Stimulated activated effector memory CD8-positive, alpha-beta T cell treated with anti-CD3 and anti-CD28 coated beads, Interleukin-12 subunit alpha, Interleukin-12 subunit beta, amount 100 ng/mL, for 72 hours (primary cell): ENCODE measurements around the gene PATE2.

Source experiments
- ATAC-seq: fragments of 150-1000 bp; cut with Tn5 transposase; 2 replicates; pipeline ENCODE4 v1.10.0; 2021
- DNase-seq, 2 donors: peaks; one replicate each; pipeline ENCODE4 v3.0.0; 2021 to 2022; ENCODE audit warnings: low spot score in 2 of 2
- H3K27ac Mint-ChIP-seq: one replicate; pipeline ENCODE4 v1.8.0; 2022; ENCODE audit warnings: mild to moderate bottlenecking, mixed read lengths
- H3K36me3 Mint-ChIP-seq: one replicate; pipeline ENCODE4 v1.8.0; 2022; ENCODE audit warnings: mild to moderate bottlenecking, mixed read lengths
- H3K4me1 Mint-ChIP-seq: one replicate; pipeline ENCODE4 v1.8.0; 2022; ENCODE audit warnings: mixed read lengths
- H3K4me3 Mint-ChIP-seq: one replicate; pipeline ENCODE4 v1.8.0; 2022; ENCODE audit warnings: mild to moderate bottlenecking, mixed read lengths
- H3K9me3 Mint-ChIP-seq: one replicate; pipeline ENCODE4 v1.8.0; 2022; ENCODE audit warnings: mixed read lengths

Gene PATE2

DNA sequence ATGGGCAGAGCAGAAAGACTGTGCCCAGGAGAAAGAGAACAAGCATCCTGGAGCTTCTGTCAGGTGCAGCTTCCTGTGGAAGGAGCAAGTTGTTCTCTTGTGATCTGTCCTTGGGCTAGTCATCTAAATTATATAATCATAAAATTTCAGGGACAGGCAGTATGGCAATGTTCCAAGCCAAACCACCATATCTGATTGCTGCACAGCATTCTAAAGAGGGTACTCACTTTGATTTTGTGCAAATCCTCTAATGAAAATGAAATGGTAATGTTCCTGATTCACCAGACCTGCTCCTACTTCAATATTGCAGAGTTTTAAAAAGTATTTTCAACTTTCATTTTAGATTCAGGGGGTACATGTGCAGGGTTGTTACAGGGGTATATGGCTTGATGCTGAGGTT, at the start of gene PATE2:
PATE2 (minus strand) TSS at position 101 of the 400 bp plus-strand sequence; CDS start at position 46, 55 bp downstream.
- ATAC-seq = no peak

DNA sequence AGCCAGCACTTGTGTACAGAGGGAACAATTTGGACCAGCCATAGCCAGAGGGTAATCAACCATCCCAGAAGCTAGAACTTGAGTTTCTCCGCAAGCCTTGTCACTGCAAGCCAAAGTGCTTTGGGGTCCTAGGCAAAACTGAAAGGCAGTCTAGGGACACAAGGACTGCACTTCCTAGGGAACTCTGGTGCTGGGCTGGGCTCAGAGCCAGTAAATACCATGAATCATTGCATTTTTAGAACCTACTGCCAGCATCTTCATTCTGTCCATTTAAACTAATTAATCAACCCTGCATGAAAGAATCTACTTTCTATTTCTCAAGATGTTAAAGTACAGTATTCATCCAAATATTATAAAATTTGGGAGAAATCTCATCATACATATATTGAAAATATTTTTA, 29.3 kb upstream of the PATE2 start:
- H3K36me3 Mint-ChIP-seq = no peaks in the 10 kb centered on the region
- no peak overlapping the region for H3K4me3 Mint-ChIP-seq
- H3K4me1 Mint-ChIP-seq = no peaks in the 10 kb centered on the region
- ATAC-seq (no peak), DNase-seq (no peak)
- H3K27ac Mint-ChIP-seq = no peak overlapping the region
- H3K9me3 Mint-ChIP-seq = peaks cover 10% of the 10 kb centered on the region

More for the DNA sequence above, at the start of gene PATE2:
- Mint-ChIP-seq H3K4me1 (no peaks in the 10 kb centered on the region), H3K36me3 (no peaks in the 10 kb centered on the region), H3K4me3 (no peak within 1 kb of the TSS), H3K27ac (no peak within 1 kb of the TSS), H3K9me3 (no peaks in the 10 kb centered on the region)
- no peak for DNase-seq

GRCh38 chr11:125802387-125802786, 23.8 kb upstream of the PATE2 start:
- no peak for ATAC-seq
- DNase-seq = no peak
- Mint-ChIP-seq H3K9me3 (peaks cover 25% of the 10 kb centered on the region), H3K4me1 (no peaks in the 10 kb centered on the region), H3K4me3 (no peak overlapping the region), H3K27ac (no peak overlapping the region), H3K36me3 (no peaks in the 10 kb centered on the region)

DNA sequence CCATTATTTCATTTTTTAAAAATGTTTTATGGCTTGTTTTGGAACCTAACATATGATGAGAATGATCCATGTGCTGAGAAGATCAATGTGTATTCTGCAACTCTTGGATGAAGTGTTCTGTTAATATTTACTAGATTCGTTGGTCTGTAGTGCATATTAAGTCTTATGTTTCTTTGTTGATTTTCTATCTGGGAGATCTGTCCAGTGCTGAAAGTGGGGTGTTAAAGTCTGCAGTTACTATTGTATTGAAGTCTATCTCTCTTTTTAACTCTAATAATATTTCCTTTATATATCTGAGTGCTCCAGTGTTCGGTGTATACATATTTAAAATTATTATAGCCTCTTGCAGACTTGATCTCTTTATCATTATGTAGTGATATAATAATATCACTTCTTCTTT, 21.2 kb upstream of the PATE2 start:
- H3K27ac Mint-ChIP-seq = no peak overlapping the region
- no peak for DNase-seq
- peaks cover 30% of the 10 kb centered on the region for H3K9me3 Mint-ChIP-seq
- H3K36me3 Mint-ChIP-seq = no peaks in the 10 kb centered on the region
- no peak overlapping the region for H3K4me3 Mint-ChIP-seq
- ATAC-seq = no peak
- no peaks in the 10 kb centered on the region for H3K4me1 Mint-ChIP-seq

- Mint-ChIP-seq H3K36me3 (no peaks in the 10 kb centered on the region), H3K4me3 (no peak overlapping the region), H3K9me3 (peaks cover 27% of the 10 kb centered on the region), H3K4me1 (no peaks in the 10 kb centered on the region), H3K27ac (no peak overlapping the region)
- no peak for DNase-seq
- ATAC-seq = no peak
Observed at GRCh38 chr11:125797641-125798040, 19.0 kb upstream of the PATE2 start.

DNA sequence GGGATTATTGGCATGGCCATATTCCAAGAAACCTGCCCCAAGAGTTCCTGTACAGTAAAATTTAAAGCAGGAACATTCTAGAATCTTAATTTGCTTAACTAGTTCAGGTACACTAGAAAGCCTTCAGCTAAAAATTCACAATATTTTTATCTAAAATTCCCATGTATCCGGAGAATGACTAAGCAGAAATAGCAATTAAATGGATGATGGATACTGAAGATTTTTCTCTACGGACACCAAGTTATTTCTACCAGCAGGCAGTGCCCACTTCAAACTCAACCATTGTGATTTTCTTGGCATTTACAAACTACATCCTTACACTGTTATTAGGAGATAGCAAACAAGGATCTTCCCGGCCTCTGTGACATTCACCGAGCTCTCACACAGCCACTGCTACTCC, 12.2 kb upstream of the PATE2 start:
- H3K4me3 Mint-ChIP-seq = no peak overlapping the region
- peaks cover 10% of the 10 kb centered on the region for H3K9me3 Mint-ChIP-seq
- DNase-seq (no peak), ATAC-seq (no peak)
- no peaks in the 10 kb centered on the region for H3K36me3 Mint-ChIP-seq
- no peaks in the 10 kb centered on the region for H3K4me1 Mint-ChIP-seq
- H3K27ac Mint-ChIP-seq = no peak overlapping the region

GRCh38 chr11:125787827-125788226, 9.2 kb upstream of the PATE2 start, which contains the start of gene PATE3:
Gene PATE3 (plus strand): TSS chr11:125788127. CDS start chr11:125788152, 25 bp downstream.
- H3K4me3 Mint-ChIP-seq = no peak within 1 kb of the TSS
- H3K4me1 Mint-ChIP-seq = no peaks in the 10 kb centered on the region
- no peaks in the 10 kb centered on the region for H3K36me3 Mint-ChIP-seq
- no peak within 1 kb of the TSS for H3K27ac Mint-ChIP-seq
- ATAC-seq (no peak), DNase-seq (no peak)
- H3K9me3 Mint-ChIP-seq = peaks cover 5% of the 10 kb centered on the region

DNA sequence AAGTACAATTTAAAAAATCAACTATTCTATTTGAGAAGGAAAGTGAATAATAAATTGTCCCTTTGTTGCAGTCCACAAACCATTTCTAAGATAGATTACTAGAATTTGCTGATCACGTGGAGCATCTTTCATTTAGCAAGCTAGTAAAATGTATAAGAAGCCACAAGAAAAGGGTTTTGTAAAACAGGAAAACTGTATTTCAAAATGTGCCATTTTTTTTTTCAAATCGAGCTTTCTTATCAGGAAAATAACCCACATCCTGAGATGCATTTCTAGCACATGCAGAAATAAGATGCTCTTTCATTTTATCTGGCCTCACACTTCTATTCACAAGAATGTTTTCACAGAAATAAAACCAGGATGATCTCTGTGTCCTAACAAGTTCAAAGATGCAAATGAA, 6.0 kb upstream of the PATE2 start:
- Mint-ChIP-seq H3K9me3 (no peaks in the 10 kb centered on the region), H3K36me3 (no peaks in the 10 kb centered on the region), H3K27ac (no peak overlapping the region), H3K4me1 (no peaks in the 10 kb centered on the region), H3K4me3 (no peak overlapping the region)
- ATAC-seq (no peak), DNase-seq (no peak)

- Mint-ChIP-seq H3K36me3 (no peaks in the 10 kb centered on the region), H3K27ac (no peak overlapping the region), H3K9me3 (no peaks in the 10 kb centered on the region), H3K4me3 (no peak overlapping the region), H3K4me1 (no peaks in the 10 kb centered on the region)
- DNase-seq (no peak), ATAC-seq (no peak)
Observed at GRCh38 chr11:125777309-125777708, 1.3 kb downstream of the PATE2 start.

DNA sequence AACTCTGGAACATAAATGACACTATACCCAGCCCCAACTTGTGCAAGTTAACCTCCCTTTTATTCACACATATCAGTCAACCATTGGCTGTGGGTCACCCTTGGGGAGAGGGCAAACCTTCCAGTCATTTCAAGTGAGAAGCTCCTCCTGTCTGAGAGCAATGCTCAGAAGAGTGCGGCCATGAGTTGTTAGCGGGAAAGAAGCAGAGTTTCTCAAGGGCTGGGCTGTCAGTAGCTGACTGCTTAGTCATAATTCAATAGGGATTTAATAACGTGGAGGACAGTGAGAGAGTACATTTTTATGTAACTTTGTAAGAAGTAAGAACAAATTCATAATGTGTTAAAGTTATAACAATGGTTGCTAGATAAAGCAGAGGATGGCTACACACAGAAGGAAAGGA, 5.1 kb downstream of the PATE2 start:
- Mint-ChIP-seq H3K36me3 (no peaks in the 10 kb centered on the region), H3K4me1 (no peaks in the 10 kb centered on the region), H3K9me3 (no peaks in the 10 kb centered on the region), H3K4me3 (no peak overlapping the region), H3K27ac (no peak overlapping the region)
- ATAC-seq (no peak), DNase-seq (no peak)

GRCh38 chr11:125772834-125773505, 5.7 kb downstream of the PATE2 start:
- no peaks in the 10 kb centered on the region for H3K4me1 Mint-ChIP-seq
- H3K36me3 Mint-ChIP-seq = no peaks in the 10 kb centered on the region
- H3K27ac Mint-ChIP-seq = no peak overlapping the region
- H3K9me3 Mint-ChIP-seq = no peaks in the 10 kb centered on the region
- no peak for ATAC-seq
- DNase-seq = no peak
- no peak overlapping the region for H3K4me3 Mint-ChIP-seq

DNA sequence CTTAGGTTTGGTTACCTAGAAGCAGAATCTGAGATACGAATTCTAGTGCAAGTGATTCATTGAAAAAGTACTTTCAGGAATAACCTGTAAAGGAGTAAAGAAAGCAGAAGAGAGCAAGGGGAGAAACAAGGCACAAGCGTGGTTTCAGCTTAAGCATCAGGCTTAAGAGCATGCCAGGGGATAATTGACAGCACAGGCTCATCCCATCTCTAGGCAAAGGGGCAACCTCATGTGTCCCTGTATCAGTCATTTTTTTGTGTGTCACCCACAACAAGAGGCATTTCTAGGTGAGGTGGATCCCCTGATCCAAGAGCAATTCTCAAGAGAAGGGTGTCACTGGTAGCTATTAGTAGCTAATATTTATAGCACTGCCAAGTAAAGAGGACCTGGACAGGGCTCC, 8.0 kb downstream of the PATE2 start:
- Mint-ChIP-seq H3K4me3 (no peak overlapping the region), H3K36me3 (no peaks in the 10 kb centered on the region), H3K27ac (no peak overlapping the region), H3K4me1 (no peaks in the 10 kb centered on the region), H3K9me3 (no peaks in the 10 kb centered on the region)
- DNase-seq (no peak), ATAC-seq (no peak)

DNA sequence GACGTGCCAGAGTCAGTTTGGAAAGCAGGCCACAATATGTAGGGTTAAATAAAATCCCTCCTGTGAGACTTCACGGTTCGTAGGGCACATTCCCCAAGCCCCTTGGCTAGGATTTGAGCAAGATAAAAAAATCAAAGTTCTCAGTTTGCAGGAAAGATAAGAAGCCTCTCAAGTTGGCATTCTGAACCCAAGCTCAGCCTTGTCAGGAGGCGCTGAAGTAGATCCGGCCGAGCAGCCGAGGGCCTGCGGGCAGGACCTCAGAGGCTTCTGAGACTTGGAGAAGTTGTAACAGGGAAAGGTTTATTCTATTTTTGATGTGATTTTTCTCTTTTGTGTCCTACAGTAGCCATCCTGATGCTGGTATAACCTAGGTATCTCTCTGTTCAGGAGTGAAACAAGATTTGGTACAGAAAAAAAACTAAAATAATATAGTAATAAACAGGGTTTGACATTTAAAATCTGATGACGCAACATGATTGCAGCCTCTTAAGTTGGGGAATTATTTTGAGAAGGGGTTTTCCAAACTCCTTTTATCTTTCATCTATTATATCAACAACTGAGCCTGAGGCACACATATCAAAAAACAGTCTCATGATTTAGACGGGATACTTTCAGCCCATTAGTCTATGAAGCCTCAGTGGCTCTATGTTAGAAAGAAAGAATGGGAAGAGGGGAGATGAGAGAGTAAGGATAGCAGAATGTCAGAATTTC, 10.1 kb downstream of the PATE2 start:
- no peak overlapping the region for H3K27ac Mint-ChIP-seq
- no peaks in the 10 kb centered on the region for H3K9me3 Mint-ChIP-seq
- no peak for ATAC-seq
- no peaks in the 10 kb centered on the region for H3K36me3 Mint-ChIP-seq
- no peak for DNase-seq
- H3K4me1 Mint-ChIP-seq = no peaks in the 10 kb centered on the region
- H3K4me3 Mint-ChIP-seq = no peak overlapping the region

- ATAC-seq (no peak), DNase-seq (no peak)
- no peak overlapping the region for H3K4me3 Mint-ChIP-seq
- no peaks in the 10 kb centered on the region for H3K4me1 Mint-ChIP-seq
- H3K36me3 Mint-ChIP-seq = no peaks in the 10 kb centered on the region
- H3K27ac Mint-ChIP-seq = no peak overlapping the region
- no peaks in the 10 kb centered on the region for H3K9me3 Mint-ChIP-seq
Observed at GRCh38 chr11:125766251-125766650, 12.4 kb downstream of the PATE2 start.

DNA sequence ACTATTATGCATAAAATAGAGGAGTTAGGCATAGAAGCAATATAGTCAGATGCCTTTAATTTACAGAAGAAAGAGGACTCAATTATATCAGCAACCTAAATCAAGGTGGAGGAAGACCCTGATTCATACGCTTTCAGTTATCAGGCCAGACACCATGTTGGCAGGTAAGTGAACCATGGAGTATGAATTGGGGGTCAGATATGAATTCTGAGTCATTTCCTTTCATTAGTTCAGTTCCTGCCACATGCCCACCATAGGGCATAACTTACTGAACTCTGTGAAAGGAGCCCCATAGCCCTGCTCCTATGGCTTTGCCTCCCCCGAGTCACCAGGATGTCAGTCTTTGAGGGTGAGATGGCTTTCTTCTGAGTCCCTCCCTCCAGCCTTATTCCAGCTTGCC, 15.1 kb downstream of the PATE2 start:
- H3K27ac Mint-ChIP-seq = no peak overlapping the region
- H3K4me1 Mint-ChIP-seq = no peaks in the 10 kb centered on the region
- H3K36me3 Mint-ChIP-seq = no peaks in the 10 kb centered on the region
- DNase-seq = no peak
- no peak for ATAC-seq
- H3K4me3 Mint-ChIP-seq = no peak overlapping the region
- peaks cover 4% of the 10 kb centered on the region for H3K9me3 Mint-ChIP-seq

GRCh38 chr11:125762445-125762844, 16.2 kb downstream of the PATE2 start:
- DNase-seq (no peak), ATAC-seq (no peak)
- H3K4me3 Mint-ChIP-seq = no peak overlapping the region
- no peaks in the 10 kb centered on the region for H3K4me1 Mint-ChIP-seq
- H3K9me3 Mint-ChIP-seq = peaks cover 8% of the 10 kb centered on the region
- no peak overlapping the region for H3K27ac Mint-ChIP-seq
- no peaks in the 10 kb centered on the region for H3K36me3 Mint-ChIP-seq
